T-helper 2 cell treated with Interferon-gamma antibody and Interleukin-4, amounts not matched to agents 100 ng/mL and 5 ng/mL, for 36 hours (primary cell): ENCODE measurements around the gene MRPL42. TPM values are rescaled to one million over a fixed set of nuclear protein-coding genes. Genes with fewer than 3 reads are reported as not detected.
"Not testable (repeated sequence)": the region's sequence is repeated elsewhere in the genome, so short reads cannot be mapped to it uniquely, and the experiment has no call there.

Source experiments
- intact Hi-C: fragments of 100-400 bp; cut with micrococcal nuclease; formaldehyde crosslinking; loops from one replicate; pipeline ENCODE4 v1.15.1; 2023
- total RNA-seq: library from RNA; stranded (reverse); gene quantifications from 2 replicates; pipeline ENCODE4 v1.2.3, GENCODE V29; 2022

Gene MRPL42
- total RNA-seq = 67.2 and 68.9 TPM in 2 replicates

- intact Hi-C loops = loop anchor here (1.0 to 2.0 kb wide), 7 partner anchors 25 to 1751 kb away; partner anchors contain the start of genes CRADD, EEA1 and NUDT4
Observed at GRCh38 chr12:93467351-93468007, at the start of gene MRPL42. MRPL42 (plus strand) TSS chr12:93467514; CDS start chr12:93469286, 1,772 bp downstream.

- intact Hi-C loops = loop anchor here (2.0 to 10.0 kb wide), 6 partner anchors 15 to 687 kb away; partner anchors contain the start of genes NUDT4 and UBE2N
Observed at GRCh38 chr12:93417967-93418480, 49.3 kb upstream of the MRPL42 start.

DNA sequence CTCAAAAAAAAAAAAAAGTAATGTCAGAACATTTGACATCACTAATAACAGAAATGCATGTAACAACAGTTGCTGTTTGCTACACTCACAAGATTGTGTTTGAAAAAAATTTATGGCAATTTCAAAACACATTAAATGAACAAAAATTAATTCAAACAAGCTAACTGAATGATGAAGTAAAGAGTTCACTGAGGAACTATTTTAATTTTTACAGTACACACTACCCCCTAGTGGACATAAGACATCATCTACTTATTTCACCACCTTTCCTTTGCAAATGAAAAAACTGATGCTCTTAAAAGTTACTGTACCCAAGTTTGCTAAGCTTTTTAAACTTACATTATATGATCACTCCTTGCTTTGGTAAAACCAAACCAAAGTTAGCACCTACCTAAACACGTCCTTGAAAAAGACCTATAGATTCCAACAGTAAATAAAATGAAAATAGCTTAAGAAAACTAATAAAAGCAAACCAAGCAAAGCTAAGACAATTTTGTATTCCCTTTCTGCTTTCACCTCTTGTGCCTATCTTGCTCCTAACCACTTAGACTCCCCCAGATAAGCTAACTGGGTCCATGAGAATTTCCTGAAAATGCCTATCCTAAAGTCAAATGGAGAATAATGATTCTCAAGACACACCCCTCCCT lies 47.8 kb upstream of the MRPL42 start:
- intact Hi-C loops = loop anchor here (1.0 to 10.0 kb wide), 6 partner anchors 21 to 685 kb away; partner anchors contain the start of genes NUDT4 and UBE2N

DNA sequence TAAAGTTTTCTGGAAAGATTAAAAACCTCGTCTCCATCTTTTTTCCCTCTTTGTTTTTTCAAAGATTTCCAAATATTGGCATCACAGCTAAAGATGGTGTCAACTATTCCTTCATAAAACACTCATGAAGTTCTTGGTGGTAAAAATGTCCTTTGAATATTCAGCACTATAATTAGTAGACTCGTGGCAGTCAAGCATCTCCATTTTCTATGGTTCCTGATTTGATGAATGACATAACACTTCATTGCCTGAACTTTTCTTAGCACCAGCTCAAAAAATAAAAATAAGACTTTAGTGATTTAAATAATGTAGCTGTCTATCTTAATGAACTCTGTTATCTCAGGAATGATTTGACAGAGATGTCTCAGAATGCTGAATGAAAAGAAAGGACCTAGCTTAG lies 45.3 kb upstream of the MRPL42 start:
- intact Hi-C loops = no loop called here

GRCh38 chr12:93425736-93426411 lies 41.4 kb upstream of the MRPL42 start:
- intact Hi-C loops = no loop called here

- intact Hi-C loops = no loop called here
Observed at GRCh38 chr12:93426412-93426805, 40.9 kb upstream of the MRPL42 start.

DNA sequence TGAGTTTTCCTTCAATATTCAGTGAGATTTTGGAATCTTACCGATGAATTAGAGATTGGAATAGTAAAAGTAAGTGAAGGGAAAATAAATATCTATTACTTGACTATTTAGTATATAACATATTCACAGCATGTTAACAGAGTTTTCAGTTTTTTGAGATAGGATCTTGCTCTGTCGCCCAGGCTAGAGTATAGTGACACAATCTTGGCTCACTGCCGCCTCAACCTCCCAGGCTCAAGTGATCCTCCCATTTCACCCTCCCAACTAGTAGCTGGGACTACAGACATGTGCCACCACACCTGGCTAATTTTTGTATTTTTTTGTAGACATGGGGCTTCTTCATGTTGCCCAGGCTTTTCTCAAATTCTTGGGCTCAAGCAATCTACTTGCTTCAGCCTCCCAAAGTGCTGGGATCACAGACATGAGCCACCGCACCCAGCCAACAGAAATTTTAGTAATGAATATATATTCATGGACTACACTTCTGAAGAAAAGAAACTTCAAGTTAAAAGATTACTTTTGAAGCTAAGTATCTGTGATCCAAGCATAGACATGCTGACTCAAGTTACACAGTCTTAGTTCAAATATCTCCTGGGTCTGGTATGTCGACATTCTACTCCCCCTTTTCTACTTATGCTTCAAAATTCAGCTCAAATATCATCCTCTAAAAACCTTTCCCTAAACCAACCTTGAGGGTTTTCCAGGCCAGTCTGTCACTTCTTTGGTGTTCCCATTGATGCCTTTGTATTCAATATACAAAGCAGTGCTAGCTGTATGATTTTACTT lies 39.3 kb upstream of the MRPL42 start:
- intact Hi-C loops = no loop called here

DNA sequence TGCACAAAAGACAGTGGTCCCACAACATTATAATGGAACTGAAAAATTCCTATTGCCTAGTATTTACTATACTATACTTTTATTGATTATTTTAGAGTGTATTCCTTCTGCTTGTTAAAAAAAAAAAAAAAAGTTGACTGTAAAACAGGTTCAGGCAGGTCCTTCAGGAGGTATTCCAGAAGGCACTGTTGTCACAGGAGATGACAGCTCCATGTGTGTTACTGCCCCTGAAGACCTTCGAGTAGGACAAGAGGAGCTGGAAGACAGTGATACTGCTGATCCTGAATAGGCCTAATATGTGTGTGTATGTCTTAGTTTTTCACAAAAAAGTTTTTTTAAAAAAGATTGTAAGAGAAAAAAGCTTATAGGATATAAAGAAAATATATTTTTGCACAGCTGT lies 37.9 kb upstream of the MRPL42 start:
- intact Hi-C loops = no loop called here

GRCh38 chr12:93429852-93430251 lies 37.5 kb upstream of the MRPL42 start:
- intact Hi-C loops = no loop called here

DNA sequence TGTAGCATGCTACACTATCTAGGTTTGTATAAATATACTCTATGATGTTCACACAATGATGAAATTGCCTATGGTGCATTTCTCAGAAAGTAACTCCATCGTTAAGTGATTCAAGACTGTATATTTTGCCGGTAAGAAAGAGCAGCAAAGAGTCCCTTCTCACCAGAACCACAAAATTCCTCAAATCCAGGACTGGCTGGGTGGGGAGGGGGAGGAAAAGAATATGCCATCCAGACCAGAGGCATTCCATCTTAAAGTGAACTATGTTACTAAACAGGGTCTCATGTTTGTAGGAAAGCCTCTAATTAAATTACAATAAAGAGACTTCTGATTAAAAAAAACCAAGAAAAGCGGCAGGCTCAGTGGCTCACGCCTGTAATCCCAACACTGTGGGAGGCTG lies 37.0 kb upstream of the MRPL42 start:
- intact Hi-C loops = no loop called here

DNA sequence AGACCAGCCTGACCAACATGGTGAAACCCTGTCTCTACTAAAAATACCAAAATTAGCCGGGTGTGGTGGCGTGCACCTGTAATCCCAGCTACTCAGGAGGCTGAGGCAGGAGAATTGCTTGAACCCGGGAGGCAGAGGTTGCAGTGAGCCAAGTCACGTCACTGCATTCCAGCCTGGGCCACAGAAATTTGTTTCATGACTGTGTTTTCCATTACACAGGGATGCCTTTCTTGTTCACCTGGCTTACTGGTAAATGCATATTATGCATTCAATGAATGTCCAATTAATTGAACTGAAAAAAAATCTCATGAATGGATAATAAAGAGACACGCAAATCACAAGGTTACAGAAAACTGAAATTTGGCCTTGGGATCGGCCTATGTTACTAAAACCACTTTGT lies 35.3 kb upstream of the MRPL42 start:
- intact Hi-C loops = not testable (repeated sequence)

DNA sequence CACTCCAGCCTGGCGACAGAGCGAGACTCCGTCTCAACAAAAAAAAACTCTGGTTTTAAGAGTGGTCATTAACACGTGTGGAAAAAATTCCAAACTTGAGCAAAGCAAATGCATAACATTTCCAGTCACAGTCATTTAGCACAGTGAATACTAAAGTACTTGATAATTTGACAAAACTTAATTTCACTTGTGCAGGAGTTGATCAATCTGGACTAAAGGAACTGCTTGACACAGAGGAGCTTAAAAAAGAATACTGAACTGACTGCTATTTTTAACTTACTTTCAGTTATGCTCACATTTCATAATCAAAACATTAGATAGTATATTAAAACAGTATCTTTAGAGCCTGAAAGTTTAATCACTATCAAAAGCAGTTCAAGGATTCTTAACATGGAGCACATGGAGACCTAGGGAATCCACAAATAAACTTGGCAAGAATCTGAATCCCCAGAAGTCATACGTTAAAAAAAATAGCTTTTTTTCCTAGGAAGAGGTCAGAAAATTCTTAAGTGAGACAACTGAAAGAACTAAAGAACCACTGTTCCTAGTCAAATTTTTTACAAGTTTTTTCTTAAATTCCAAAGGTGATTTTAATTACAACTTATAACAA lies 33.0 kb upstream of the MRPL42 start:
- intact Hi-C loops = no loop called here

- intact Hi-C loops = no loop called here
Observed at GRCh38 chr12:93438266-93439050, 28.9 kb upstream of the MRPL42 start.

DNA sequence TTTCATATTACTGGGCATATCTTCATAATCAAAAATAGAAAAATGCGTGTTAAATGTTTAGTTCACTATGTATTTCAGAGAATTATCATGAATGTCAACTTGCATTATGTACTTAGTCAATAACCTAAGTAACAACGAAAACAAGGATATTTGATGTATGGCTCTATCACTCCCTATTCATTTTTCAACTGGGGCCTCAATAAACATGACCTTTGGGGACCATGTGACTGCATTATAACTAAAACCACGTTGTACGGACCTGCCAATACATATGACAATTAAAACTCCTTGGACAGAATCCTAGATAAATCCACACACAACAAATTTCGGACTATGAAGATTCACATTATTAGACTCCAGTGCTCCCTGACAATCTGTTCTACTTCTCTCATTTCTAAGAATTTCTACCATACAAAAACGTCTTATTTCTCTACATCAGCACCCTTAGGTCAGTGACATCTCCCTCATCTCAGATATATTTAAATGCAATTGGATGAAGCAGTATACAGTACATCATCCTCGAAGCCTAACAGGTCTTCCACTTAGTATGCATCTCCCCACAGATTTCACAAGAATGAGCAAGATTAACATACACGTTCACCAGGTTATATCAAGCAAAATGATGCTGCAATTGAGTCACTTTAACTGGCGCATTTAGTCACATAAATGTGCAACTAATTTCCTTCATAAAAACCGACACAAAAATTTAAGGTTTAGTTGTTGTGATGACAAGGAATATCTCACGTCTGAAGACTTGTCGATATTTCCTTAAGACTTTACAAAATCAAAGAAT lies 27.1 kb upstream of the MRPL42 start:
- intact Hi-C loops = loop anchor here (2.0 to 5.0 kb wide), 2 partner anchors 21 to 1017 kb away; partner anchors contain the start of gene CEP83

- intact Hi-C loops = loop anchor here (1.0 to 5.0 kb wide), 3 partner anchors 22 to 1016 kb away; partner anchors contain the start of genes CEP83 and EEA1
Observed at GRCh38 chr12:93441081-93441616, 26.2 kb upstream of the MRPL42 start.

GRCh38 chr12:93441617-93442410 lies 25.5 kb upstream of the MRPL42 start, which contains the start of gene UBE2N:
UBE2N (minus strand) TSS chr12:93441947; CDS start chr12:93441884, 63 bp downstream.
- intact Hi-C loops = loop anchor here (1.0 to 5.0 kb wide), 8 partner anchors 23 to 1295 kb away; partner anchors contain the start of genes CEP83, CRADD, EEA1 and MRPL42
